ENCODE results near the gene JAG1. TPM values are rescaled to one million over a fixed set of nuclear protein-coding genes. Genes with fewer than 3 reads are reported as not detected.

The JAG1 gene
- total RNA-seq = 10 to 100 TPM; 23.1 to 37.3 TPM

GRCh38 chr20:10673842-10674683, at the start of gene JAG1:
JAG1 (minus strand) TSS chr20:10673999; CDS start chr20:10673530, 469 bp downstream.

Small RNAs within 50 kb of the gene (small RNA-seq; reads per million reads assigned to genes)
- gene MIR6870 = 0 to 0.09 reads per million in 2 donors

Other genes starting within 250 kb of the JAG1 start
- gene MKKS, start 239.8 kb downstream of the JAG1 start, total RNA-seq = 1 to 10 TPM; 3.4 to 3.7 TPM
- 1 to 10 TPM; 3.8 to 4.3 TPM for gene SLX4IP, start 238.7 kb downstream of the JAG1 start, total RNA-seq

All from melanocyte of skin (primary cell).